H1 (cell line): ENCODE data around the gene DRC7. TPM values are rescaled to one million over a fixed set of nuclear protein-coding genes. Genes with fewer than 3 reads are reported as not detected.

ENCODE experiments used
- CTCF ChIA-PET: fragments of 300-600 bp; sonication (Branson Sonifier 250); formaldehyde crosslinking; loops from one replicate; lab custom pipeline; 2021; ENCODE audit not compliant: partially characterized antibody; lab: Charles Lee
- POLR2A ChIA-PET: fragments of 300-600 bp; sonication (Branson Sonifier 250); formaldehyde crosslinking; loops from one replicate; lab custom pipeline; 2021; ENCODE audit warnings: inconsistent platforms; ENCODE audit not compliant: partially characterized antibody; lab: Charles Lee
- DNase-seq, 2 experiments: peaks; one replicate each; pipeline versions ENCODE4 v3.0.0 to v3.0.0-alpha.2; 2010 to 2022; ENCODE audit warnings: low spot score in 2 of 2, low read depth in 1 of 2, mixed read lengths in 1 of 2
- FAIRE-seq: peaks from 2 replicates; lab custom pipeline; 2011; peaks lifted over from hg19 to GRCh38; lab: Jason Lieb, UNC
- H2AFZ ChIP-seq: 2 replicates; pipeline ENCODE4 v1.8.1; 2012; ENCODE audit warnings: low read length, inconsistent platforms
- H2AK5ac ChIP-seq: 2 replicates; pipeline ENCODE4 v1.6.1; 2013; ENCODE audit warnings: low read depth, low read length
- H2BK120ac ChIP-seq: replicated peaks from 2 replicates; pipeline ENCODE3; 2013; ENCODE audit warnings: low read depth, low read length, inconsistent platforms
- H2BK12ac ChIP-seq: 2 replicates; pipeline ENCODE4 v1.6.1; 2013; ENCODE audit warnings: low read depth, low read length
- H2BK15ac ChIP-seq: 2 replicates; pipeline ENCODE4 v1.6.1; 2013; ENCODE audit warnings: low read length
- H2BK20ac ChIP-seq: 2 replicates; pipeline ENCODE4 v1.6.1; 2013; ENCODE audit warnings: low read length
- H2BK5ac ChIP-seq: 2 replicates; pipeline ENCODE4 v1.6.1; 2013; ENCODE audit warnings: low read depth, low read length
- H3K14ac ChIP-seq: 2 replicates; pipeline ENCODE4 v1.6.1; 2013; ENCODE audit warnings: inconsistent platforms; ENCODE audit not compliant: insufficient read length
- H3K18ac ChIP-seq: 2 replicates; pipeline ENCODE4 v1.6.1; 2013; ENCODE audit warnings: low read length; ENCODE audit errors: extremely low read depth
- H3K23ac ChIP-seq: 2 replicates; pipeline ENCODE4 v1.6.1; 2013; ENCODE audit warnings: inconsistent platforms; ENCODE audit not compliant: insufficient read length
- H3K23me2 ChIP-seq: 2 replicates; pipeline ENCODE4 v1.6.1; 2013; ENCODE audit warnings: low read depth, low read length
- H3K27ac ChIP-seq: 2 replicates; pipeline ENCODE4 v1.6.1; 2011; ENCODE audit warnings: low read depth, low read length, inconsistent platforms
- H3K27me3 ChIP-seq, 4 experiments: replicated peaks in 1 of 4; 1 replicate in 1 of 4; 2 replicates in 3 of 4; pipeline versions ENCODE4 v1.6.1 to v1.8.1; 2011 to 2013; ENCODE audit warnings: low read length in 3 of 4, mild to moderate bottlenecking in 3 of 4, inconsistent platforms in 2 of 4, mixed read lengths in 2 of 4, moderate library complexity in 1 of 4; ENCODE audit not compliant: control insufficient read depth in 3 of 4, insufficient read depth in 3 of 4; ENCODE audit errors: extremely low read depth in 1 of 4
- H3K36me3 ChIP-seq, 4 experiments: 2 replicates each; pipeline versions ENCODE4 v1.6.1 to v1.8.1; 2011 to 2013; ENCODE audit warnings: mild to moderate bottlenecking in 4 of 4, low read length in 3 of 4, moderate library complexity in 2 of 4, control low read depth in 1 of 4, inconsistent platforms in 1 of 4; ENCODE audit not compliant: insufficient read depth in 4 of 4, control insufficient read depth in 2 of 4
- H3K4ac ChIP-seq: replicated peaks from 2 replicates; pipeline ENCODE3; 2013; ENCODE audit warnings: low read length, low read depth, mixed read lengths, inconsistent platforms; ENCODE audit not compliant: insufficient read length
- H3K4me1 ChIP-seq, 4 experiments: replicated peaks in 1 of 4; 1 replicate in 1 of 4; 2 replicates in 3 of 4; pipeline versions ENCODE4 v1.6.1 to v1.8.1; 2011 to 2013; ENCODE audit warnings: low read length in 3 of 4, inconsistent platforms in 2 of 4, mixed read lengths in 1 of 4; ENCODE audit not compliant: insufficient read depth in 4 of 4, control insufficient read depth in 3 of 4
- H3K4me2 ChIP-seq, 2 experiments: 2 replicates each; pipeline versions ENCODE4 v1.6.1 to v1.8.1; 2011 to 2013; ENCODE audit warnings: low read depth in 2 of 2, low read length in 2 of 2, control low read depth in 1 of 2, inconsistent platforms in 1 of 2, mild to moderate bottlenecking in 1 of 2; ENCODE audit not compliant: insufficient read depth in 1 of 2
- H3K4me3 ChIP-seq, 4 experiments: fragments of 200-600, 300-600 bp in 1 of 4; sonication (generic), shearing (Covaris generic), sonication (Bioruptor Twin) in 1 of 4; 2 replicates each; pipeline versions ENCODE4 v1.5.1 to v1.8.1; 2011 to 2016; ENCODE audit warnings: low read length in 4 of 4, low read depth in 3 of 4, control low read depth in 2 of 4, inconsistent platforms in 2 of 4, mild to moderate bottlenecking in 2 of 4, mixed read lengths in 1 of 4, moderate library complexity in 1 of 4; ENCODE audit not compliant: insufficient read depth in 2 of 4; ENCODE audit errors: extremely low read depth in 1 of 4
- H3K56ac ChIP-seq: replicated peaks from 2 replicates; pipeline ENCODE3; 2013; ENCODE audit warnings: low read depth, mild to moderate bottlenecking, mixed read lengths, low read length, inconsistent platforms; ENCODE audit not compliant: insufficient read length
- H3K79me1 ChIP-seq: 2 replicates; pipeline ENCODE4 v1.6.1; 2013; ENCODE audit warnings: low read depth, low read length, control low read depth
- H3K79me2 ChIP-seq, 2 experiments: 2 replicates each; pipeline versions ENCODE4 v1.6.1 to v1.8.1; 2012 to 2013; ENCODE audit warnings: low read length in 2 of 2, mild to moderate bottlenecking in 2 of 2, inconsistent platforms in 1 of 2; ENCODE audit not compliant: insufficient read depth in 2 of 2, control insufficient read depth in 1 of 2
- H3K9ac ChIP-seq, 4 experiments: replicated peaks in 1 of 4; 1 replicate in 1 of 4; 2 replicates in 3 of 4; pipeline versions ENCODE4 v1.6.1 to v1.8.1; 2011 to 2013; ENCODE audit warnings: low read depth in 3 of 4, low read length in 3 of 4, control low read depth in 2 of 4, mild to moderate bottlenecking in 2 of 4, moderate library complexity in 2 of 4, inconsistent platforms in 1 of 4; ENCODE audit errors: extremely low read depth in 1 of 4
- H3K9me3 ChIP-seq, 2 experiments: 2 replicates each; pipeline versions ENCODE4 v1.6.1 to v1.8.1; 2012 to 2013; ENCODE audit warnings: mild to moderate bottlenecking in 2 of 2, moderate library complexity in 2 of 2, control low read depth in 1 of 2, inconsistent platforms in 1 of 2, low read depth in 1 of 2, low read length in 1 of 2, mixed read lengths in 1 of 2; ENCODE audit not compliant: insufficient read depth in 2 of 2
- H4K20me1 ChIP-seq, 2 experiments: replicated peaks in 1 of 2; 2 replicates each; pipeline versions ENCODE3 to v1.8.1; 2011 to 2013; ENCODE audit warnings: inconsistent platforms in 2 of 2, low read length in 2 of 2, mild to moderate bottlenecking in 1 of 2; ENCODE audit not compliant: insufficient read depth in 2 of 2, control insufficient read depth in 1 of 2
- H4K5ac ChIP-seq: 2 replicates; pipeline ENCODE4 v1.6.1; 2013; ENCODE audit warnings: low read length, low read depth, mixed read lengths, inconsistent platforms; ENCODE audit not compliant: insufficient read length
- H4K8ac ChIP-seq: 2 replicates; pipeline ENCODE4 v1.8.0; 2013; ENCODE audit warnings: mild to moderate bottlenecking, moderate library complexity, low read length, inconsistent platforms; ENCODE audit not compliant: insufficient read depth; ENCODE audit errors: extremely low read depth
- H4K91ac ChIP-seq: replicated peaks from 2 replicates; pipeline ENCODE3; 2013; ENCODE audit warnings: low read length, mixed read lengths, inconsistent platforms; ENCODE audit not compliant: insufficient read length
- BCL11A ChIP-seq, 2 experiments: IDR thresholded peaks; one replicate each; pipeline ENCODE4 v1.6.1; 2011; ENCODE audit warnings: low read depth in 2 of 2, low read length in 2 of 2, mild to moderate bottlenecking in 2 of 2
- CBX8 ChIP-seq: fragments of 300-800, 300-1000 bp; sonication (generic); IDR thresholded peaks from 2 replicates; pipeline ENCODE4 v1.7.1; 2016; ENCODE audit warnings: low read depth, low read length, borderline replicate concordance
- CEBPB ChIP-seq: IDR thresholded peaks from 2 replicates; pipeline ENCODE4 v1.6.1; 2012; ENCODE audit warnings: low read depth, low read length
- CTBP2 ChIP-seq: IDR thresholded peaks from 2 replicates; pipeline ENCODE4 v1.7.0; 2011; ENCODE audit warnings: borderline replicate concordance, mild to moderate bottlenecking, moderate library complexity, mixed read lengths, low read length; ENCODE audit not compliant: insufficient read depth, insufficient read length
- EP300 ChIP-seq, 2 experiments: IDR thresholded peaks; 1 replicate in 1 of 2; 2 replicates in 1 of 2; pipeline ENCODE4 v1.6.1; 2011 to 2012; ENCODE audit warnings: low read depth in 2 of 2, low read length in 2 of 2, mild to moderate bottlenecking in 2 of 2, borderline replicate concordance in 1 of 2, inconsistent platforms in 1 of 2, moderate library complexity in 1 of 2
- KDM4A ChIP-seq: IDR thresholded peaks from one replicate; pipeline ENCODE4 v1.7.1; 2012; ENCODE audit warnings: low read depth, mild to moderate bottlenecking, moderate library complexity, low read length, inconsistent platforms; ENCODE audit not compliant: severe bottlenecking
- NANOG ChIP-seq: IDR thresholded peaks from 2 replicates; pipeline ENCODE4 v1.6.1; 2011; ENCODE audit warnings: low read length, low read depth, mild to moderate bottlenecking, inconsistent platforms; ENCODE audit not compliant: insufficient read depth, poor library complexity, severe bottlenecking
- POLR2AphosphoS5 ChIP-seq: IDR thresholded peaks from 2 replicates; pipeline ENCODE4 v1.6.1; 2011; ENCODE audit warnings: low read depth, low read length
- POU5F1 ChIP-seq: IDR thresholded peaks from 2 replicates; pipeline ENCODE4 v1.6.1; 2011; ENCODE audit warnings: low read depth, mild to moderate bottlenecking, low read length, moderate library complexity
- SIRT6 ChIP-seq: IDR thresholded peaks from one replicate; pipeline ENCODE4 v1.7.1; 2012; ENCODE audit warnings: low read length, inconsistent platforms
- TBP ChIP-seq: IDR thresholded peaks from 2 replicates; pipeline ENCODE4 v1.6.1; 2011; ENCODE audit warnings: low read depth, low read length, improper control_type of control experiment
- WGBS, 2 experiments: shearing (Covaris generic) in 1 of 2; methylation state at CpG; one replicate each; pipeline versions ENCODE4 v1.1.6 to v1.1.7; 2013 to 2015; ENCODE audit warnings: low lambda C conversion rate in 2 of 2, mixed read lengths in 2 of 2, inconsistent platforms in 1 of 2, low coverage in 1 of 2, missing lambda C conversion rate in 1 of 2; ENCODE audit not compliant: insufficient replicate concordance in 2 of 2, insufficient coverage in 1 of 2, insufficient read length in 1 of 2; ENCODE audit errors: extremely low coverage in 1 of 2, missing lambda C conversion rate in 1 of 2; 5-methylcytosine and 5-hydroxymethylcytosine counted together
- polyA plus RNA-seq, 7 experiments: library from polyadenylated mRNA; depleted of rRNA in 3 of 7; stranded (reverse) in 5 of 7; unstranded in 2 of 7; fragments of >200 nt in 5 of 7; fragments of 200-250 nt in 2 of 7; gene quantifications; 1 replicate in 5 of 7; 2 replicates in 1 of 7; 4 replicates in 1 of 7; pipeline versions ENCODE4 v1.2.1 to v1.2.3, GENCODE V29; 2011 to 2013; ENCODE audit warnings: missing spikeins in 2 of 7, mixed read lengths in 2 of 7
- total RNA-seq: library from RNA; stranded (reverse); fragmentation: NEBNext Ultra II Directional; extraction: Animal tissue kit (Norgen Biotek cat#: 25700); gene quantifications from 2 replicates; pipeline ENCODE4 v1.2.1, GENCODE V29; 2021

DRC7 gene
- total and polyA plus RNA-seq, 2 of the 8 experiments (the other 6 are each of a cell fraction or from before 2014, with no cell fraction given) = 0.14 TPM; not detected in 1

DNA sequence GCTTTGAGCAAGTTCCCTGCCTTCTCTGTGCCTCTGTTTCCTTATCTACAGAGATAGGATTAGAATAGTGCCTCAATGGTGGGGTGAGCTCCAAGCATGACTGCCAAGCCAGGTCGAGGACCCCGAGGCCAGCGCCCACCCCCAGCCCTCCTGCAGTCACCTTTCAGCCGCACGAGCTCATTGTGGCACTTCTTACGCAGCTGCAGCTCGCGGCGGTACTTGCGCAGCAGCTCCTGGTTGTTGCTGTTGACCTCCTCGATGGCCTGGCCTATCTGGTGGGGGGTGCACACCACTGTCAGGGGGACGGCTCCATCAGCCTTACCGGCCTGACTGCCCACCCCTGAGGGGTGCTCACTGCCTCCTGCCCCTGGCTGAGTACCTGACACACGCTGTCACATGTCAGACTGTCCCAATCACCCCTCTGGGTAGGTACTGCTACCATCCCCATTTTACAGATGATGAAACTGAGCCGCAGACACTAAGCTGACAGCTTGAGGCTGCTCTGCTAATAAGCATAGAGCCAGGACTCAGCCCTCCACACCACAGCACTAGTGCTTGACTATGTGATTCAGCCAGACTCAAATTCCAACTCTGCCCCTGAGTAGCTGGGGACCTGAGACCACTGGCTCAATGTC lies 72.2 kb downstream of the DRC7 start:
- no peak overlapping the region for H2BK12ac ChIP-seq
- H2AK5ac ChIP-seq = no peak overlapping the region
- H3K14ac ChIP-seq = no peak overlapping the region
- WGBS, 2 experiments = 89% methylated on average over 12 of the region's 15 CpGs; no CpG with 5 or more reads in 1 of the 2 experiments
- no peak overlapping the region for H4K5ac ChIP-seq
- no peaks in the 10 kb centered on the region for H3K23me2 ChIP-seq
- no peaks in the 10 kb centered on the region for H3K9me3 ChIP-seq
- no peak overlapping the region for H2AFZ ChIP-seq
- no peak overlapping the region for H2BK20ac ChIP-seq
- no peak overlapping the region for H3K27ac ChIP-seq
- H3K4me1 ChIP-seq = peaks cover 0 to 4% (median 0%) of the 10 kb centered on the region in 4 experiments; a peak in 2 of 7 replicates
- POLR2A ChIA-PET = interaction anchor here (0.5 kb wide), 1 partner anchor 296 kb away, joined by 3 read pairs; no protein-coding TSS in a partner anchor
- H3K27me3 ChIP-seq = no peaks in the 10 kb centered on the region
- H3K36me3 ChIP-seq = no peaks in the 10 kb centered on the region
- no peak overlapping the region for H3K18ac ChIP-seq
- FAIRE-seq (no peak), DNase-seq (no peak)
- TF ChIP-seq POLR2AphosphoS5 = no peak
- no peak for TF ChIP-seq POU5F1
- TF ChIP-seq CEBPB = no peak
- TF ChIP-seq KDM4A = no peak
- no peak for TF ChIP-seq NANOG
- no peak for TF ChIP-seq TBP
- no peak for TF ChIP-seq CBX8
- no peak for TF ChIP-seq EP300 (IDR thresholded peaks at IDR 0.05; ENCODE audit: borderline replicate concordance in 1 of 2, low read depth in 2 of 2, low read length in 2 of 2)
- TF ChIP-seq SIRT6 = no peak
- no peak for TF ChIP-seq CTBP2
- no peak for TF ChIP-seq BCL11A (IDR thresholded peaks at IDR 0.05; ENCODE audit: low read depth in 2 of 2, low read length in 2 of 2)
- no peak overlapping the region for H3K23ac ChIP-seq
- no peak overlapping the region for H3K4me3 ChIP-seq
- no peak overlapping the region for H2BK120ac ChIP-seq
- H3K79me1 ChIP-seq = no peaks in the 10 kb centered on the region
- no peak overlapping the region for H3K9ac ChIP-seq
- H4K8ac ChIP-seq = no peak overlapping the region
- no peak overlapping the region for H4K91ac ChIP-seq
- H3K56ac ChIP-seq = no peak overlapping the region
- no peak overlapping the region for H3K4me2 ChIP-seq
- CTCF ChIA-PET = interaction anchor here (0.6 to 22.4 kb wide), 8 partner anchors 9 to 96 kb away, joined by 3 to 279 read pairs (median 6); partner anchors contain the start of gene KIFC3
- H3K79me2 ChIP-seq = no peaks in the 10 kb centered on the region
- H4K20me1 ChIP-seq = no peaks in the 10 kb centered on the region
- no peak overlapping the region for H2BK5ac ChIP-seq
- H2BK15ac ChIP-seq = no peak overlapping the region
- H3K4ac ChIP-seq = no peak overlapping the region
